Natural killer cell (primary cell): Measurements from ENCODE around the gene NTNG2. TPM values are rescaled to one million over a fixed set of nuclear protein-coding genes. Genes with fewer than 3 reads are reported as not detected.

ENCODE experiments used
- ATAC-seq, 3 donors: fragments of 150-1000 bp in 2 of 3; fragments of 200-7000 bp in 1 of 3; cut with Tn5 transposase; 1 replicate in 1 of 3; 2 replicates in 2 of 3; pipeline ENCODE4 v1.10.0; 2021; ENCODE audit warnings: mild to moderate bottlenecking in 2 of 3, moderate library complexity in 2 of 3
- DNase-seq, 2 donors: peaks; one replicate each; pipeline versions ENCODE4 v3.0.0 to v3.0.0-alpha.2; 2013 to 2021; ENCODE audit warnings: mixed read lengths in 1 of 2
- H3K27ac ChIP-seq: one replicate; pipeline ENCODE4 v1.5.1; 2013; ENCODE audit warnings: mild to moderate bottlenecking, low read length
- H3K27me3 ChIP-seq: one replicate; pipeline ENCODE4 v1.6.1; 2013; ENCODE audit warnings: low read length; ENCODE audit not compliant: control insufficient read depth, insufficient read depth
- H3K36me3 ChIP-seq: one replicate; pipeline ENCODE4 v1.6.1; 2013; ENCODE audit warnings: low read length; ENCODE audit not compliant: control insufficient read depth, insufficient read depth
- H3K4me1 ChIP-seq: one replicate; pipeline ENCODE4 v1.6.1; 2013; ENCODE audit warnings: low read length; ENCODE audit not compliant: control insufficient read depth, insufficient read depth
- H3K4me3 ChIP-seq: one replicate; pipeline ENCODE4 v1.5.1; 2013; ENCODE audit warnings: low read length
- H3K9me3 ChIP-seq: one replicate; pipeline ENCODE4 v1.6.1; 2013; ENCODE audit warnings: low read length; ENCODE audit not compliant: control insufficient read depth, insufficient read depth
- H3K27ac Mint-ChIP-seq, 2 donors: one replicate each; pipeline ENCODE4 v1.8.0; 2022; ENCODE audit warnings: mild to moderate bottlenecking in 2 of 2, mixed read lengths in 2 of 2, moderate library complexity in 1 of 2
- H3K27me3 Mint-ChIP-seq, 2 donors: one replicate each; pipeline ENCODE4 v1.8.0; 2022; ENCODE audit warnings: low read depth in 2 of 2, mixed read lengths in 2 of 2
- H3K36me3 Mint-ChIP-seq: one replicate; pipeline ENCODE4 v1.8.0; 2022; ENCODE audit warnings: mixed read lengths
- H3K4me1 Mint-ChIP-seq, 2 donors: one replicate each; pipeline ENCODE4 v1.8.0; 2022; ENCODE audit warnings: mixed read lengths in 2 of 2
- H3K4me3 Mint-ChIP-seq: one replicate; pipeline ENCODE4 v1.8.0; 2022; ENCODE audit warnings: mild to moderate bottlenecking, moderate library complexity, mixed read lengths
- H3K9me3 Mint-ChIP-seq, 2 donors: one replicate each; pipeline ENCODE4 v1.8.0; 2022; ENCODE audit warnings: mixed read lengths in 2 of 2
- WGBS: methylation state at CpG from one replicate; pipeline ENCODE4 v1.1.7; 2013; ENCODE audit warnings: missing lambda C conversion rate; ENCODE audit not compliant: insufficient coverage; 5-methylcytosine and 5-hydroxymethylcytosine counted together
- intact Hi-C: fragments of 100-400 bp; cut with micrococcal nuclease; formaldehyde crosslinking; loops from one replicate; pipeline ENCODE4 v1.14.2; 2022
- total RNA-seq, 4 donors: library from RNA; stranded (reverse); fragments of 120-200 nt in 1 of 4; gene quantifications; one replicate each; pipeline versions ENCODE4 v1.2.3 to v1.2.4, GENCODE V29; 2013 to 2022
- TF ChIP-seq, protein P1 (sequence below): fragments of 200-600 bp; IDR thresholded peaks from one replicate; pipeline ENCODE4 v1.8.0; 2022; ENCODE audit warnings: antibody characterized with exemption

Gene NTNG2
- total RNA-seq, 3 donors from 2014 or later (not counting 1 experiment from before 2014, with no cell fraction given) = 23.4 to 67.2 (median 32.6) TPM

DNA sequence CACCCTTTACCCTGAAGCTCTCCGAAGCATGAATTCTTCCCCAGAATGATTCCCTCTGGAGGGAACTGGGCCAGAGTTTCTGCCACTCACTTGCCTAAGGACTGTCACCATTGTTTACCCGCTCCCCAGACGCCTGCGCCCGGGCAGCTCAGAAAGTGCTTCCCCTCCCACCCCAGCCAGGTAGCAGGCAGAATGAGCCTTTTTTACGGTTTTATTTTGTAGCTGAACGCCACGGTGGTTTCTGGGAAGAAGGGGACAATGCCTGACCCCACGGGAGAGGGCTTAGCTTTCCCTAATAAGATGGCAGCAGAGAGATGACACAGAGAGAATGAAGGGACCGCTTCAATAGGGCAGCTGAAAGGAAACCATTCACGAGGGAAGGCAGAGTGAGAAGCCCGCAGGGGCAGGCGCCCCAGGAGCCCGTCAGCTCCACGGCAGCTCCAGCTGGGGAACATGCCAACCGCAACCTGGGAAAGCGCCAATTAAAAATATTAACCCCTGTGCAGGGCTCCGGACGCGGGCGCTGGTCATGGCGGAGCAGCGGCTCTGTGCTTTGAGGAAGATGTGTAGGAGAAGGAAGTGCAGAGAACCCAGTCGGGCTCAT is 20.4 kb upstream of the NTNG2 start:
- Histone ChIP-seq H3K9me3 (no peaks in the 10 kb centered on the region), H3K4me1 (peaks cover 6% of the 10 kb centered on the region), H3K27me3 (peaks cover under 1% of the 10 kb centered on the region), H3K4me3 (no peak overlapping the region), H3K36me3 (no peaks in the 10 kb centered on the region), H3K27ac (no peak overlapping the region)
- no peak for DNase-seq
- peak overlapping the region; percentile 60 for H3K4me3 Mint-ChIP-seq
- intact Hi-C loops = no loop called here
- 6% methylated on average over 24 of the region's 24 CpGs for WGBS
- peaks cover 47 to 55% of the 10 kb centered on the region in 2 donors for H3K27me3 Mint-ChIP-seq
- peaks cover 13 to 18% of the 10 kb centered on the region in 2 donors for H3K4me1 Mint-ChIP-seq
- H3K9me3 Mint-ChIP-seq = no peaks in the 10 kb centered on the region
- no peaks in the 10 kb centered on the region for H3K36me3 Mint-ChIP-seq
- peak overlapping the region in 1 of 2 donors; percentile 25 for H3K27ac Mint-ChIP-seq
- TF ChIP-seq, protein P1, sequence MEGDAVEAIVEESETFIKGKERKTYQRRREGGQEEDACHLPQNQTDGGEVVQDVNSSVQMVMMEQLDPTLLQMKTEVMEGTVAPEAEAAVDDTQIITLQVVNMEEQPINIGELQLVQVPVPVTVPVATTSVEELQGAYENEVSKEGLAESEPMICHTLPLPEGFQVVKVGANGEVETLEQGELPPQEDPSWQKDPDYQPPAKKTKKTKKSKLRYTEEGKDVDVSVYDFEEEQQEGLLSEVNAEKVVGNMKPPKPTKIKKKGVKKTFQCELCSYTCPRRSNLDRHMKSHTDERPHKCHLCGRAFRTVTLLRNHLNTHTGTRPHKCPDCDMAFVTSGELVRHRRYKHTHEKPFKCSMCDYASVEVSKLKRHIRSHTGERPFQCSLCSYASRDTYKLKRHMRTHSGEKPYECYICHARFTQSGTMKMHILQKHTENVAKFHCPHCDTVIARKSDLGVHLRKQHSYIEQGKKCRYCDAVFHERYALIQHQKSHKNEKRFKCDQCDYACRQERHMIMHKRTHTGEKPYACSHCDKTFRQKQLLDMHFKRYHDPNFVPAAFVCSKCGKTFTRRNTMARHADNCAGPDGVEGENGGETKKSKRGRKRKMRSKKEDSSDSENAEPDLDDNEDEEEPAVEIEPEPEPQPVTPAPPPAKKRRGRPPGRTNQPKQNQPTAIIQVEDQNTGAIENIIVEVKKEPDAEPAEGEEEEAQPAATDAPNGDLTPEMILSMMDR = no peak
- ATAC-seq = peak in 1 of 3 donors; percentile 35

GRCh38 chr9:132141948-132142594 is 19.8 kb upstream of the NTNG2 start:
- intact Hi-C loops = no loop called here
- 61% methylated on average over 11 of the region's 12 CpGs for WGBS
- Mint-ChIP-seq H3K27ac (no peak overlapping the region), H3K36me3 (no peaks in the 10 kb centered on the region), H3K4me1 (peaks cover 19 to 24% of the 10 kb centered on the region in 2 donors), H3K9me3 (no peaks in the 10 kb centered on the region), H3K27me3 (peaks cover 49 to 59% of the 10 kb centered on the region in 2 donors), H3K4me3 (no peak overlapping the region)
- H3K27me3 ChIP-seq = no peaks in the 10 kb centered on the region
- H3K36me3 ChIP-seq = no peaks in the 10 kb centered on the region
- no peaks in the 10 kb centered on the region for H3K9me3 ChIP-seq
- ATAC-seq = no peak
- TF ChIP-seq, protein P1 = no peak
- peaks cover 8% of the 10 kb centered on the region for H3K4me1 ChIP-seq
- no peak overlapping the region for H3K27ac ChIP-seq
- DNase-seq = no peak
- no peak overlapping the region for H3K4me3 ChIP-seq

DNA sequence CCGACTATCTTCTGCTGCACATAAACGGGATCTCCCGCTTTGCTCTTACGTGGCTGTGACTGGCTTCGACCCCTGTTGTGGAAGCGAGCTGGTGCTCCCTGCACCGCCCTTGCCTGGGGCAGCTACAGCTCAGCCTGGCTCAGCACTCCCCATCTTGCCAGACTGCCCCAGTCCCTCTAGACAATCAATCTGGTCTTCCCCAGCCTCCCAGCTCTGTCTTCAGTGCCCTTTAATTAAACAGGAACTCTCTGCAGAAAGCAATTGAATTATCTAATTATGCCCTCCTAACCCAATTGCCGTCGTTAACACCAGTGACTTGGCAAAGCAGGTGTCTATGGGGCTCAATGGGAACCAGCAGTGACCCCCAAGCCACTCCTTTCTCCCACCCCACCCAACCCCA is 18.9 kb upstream of the NTNG2 start:
- TF ChIP-seq, protein P1 = no peak
- DNase-seq (no peak), ATAC-seq (no peak)
- no peak overlapping the region for H3K4me3 ChIP-seq
- intact Hi-C loops = no loop called here
- no peak overlapping the region for H3K27ac ChIP-seq
- no peaks in the 10 kb centered on the region for H3K36me3 Mint-ChIP-seq
- peaks cover 17% of the 10 kb centered on the region for H3K4me1 ChIP-seq
- H3K4me3 Mint-ChIP-seq = no peak overlapping the region
- H3K27me3 Mint-ChIP-seq = peaks cover 49 to 59% of the 10 kb centered on the region in 2 donors
- no peak overlapping the region for H3K27ac Mint-ChIP-seq
- H3K27me3 ChIP-seq = no peaks in the 10 kb centered on the region
- peaks cover 28 to 33% of the 10 kb centered on the region in 2 donors for H3K4me1 Mint-ChIP-seq
- no peaks in the 10 kb centered on the region for H3K36me3 ChIP-seq
- no peaks in the 10 kb centered on the region for H3K9me3 ChIP-seq
- no peaks in the 10 kb centered on the region for H3K9me3 Mint-ChIP-seq
- WGBS = 69% methylated on average over 9 of the region's 9 CpGs
